ENCODE results near the gene TADA2B. TPM values are rescaled to one million over a fixed set of nuclear protein-coding genes. Genes with fewer than 3 reads are reported as not detected.

Gene TADA2B
- total and polyA plus RNA-seq, 2 donors (not counting 1 experiment from before 2014, with no cell fraction given) = 13.6 to 38.5 TPM

- Histone ChIP-seq H3K79me2 (ENCODE audit: control insufficient read depth, insufficient read depth, low read length) (no peaks in the 10 kb centered on the region), H3K27me3 (replicated peaks in 1 of 4; ENCODE audit: control extremely low read depth in 1 of 4, control insufficient read depth in 3 of 4, insufficient read depth in 4 of 4, low read length in 3 of 4) (peaks cover 0 to 3% (median 1%) of the 10 kb centered on the region in 4 experiments), H3K4me2 (replicated peaks; ENCODE audit: low read depth, low read length, poor library complexity, severe bottlenecking) (no peak overlapping the region), H3K4me1 (ENCODE audit: control insufficient read depth in 2 of 2, insufficient read depth in 2 of 2, low read length in 2 of 2) (peaks cover 8 to 12% of the 10 kb centered on the region in 2 donors), H3K4me3 (ENCODE audit: control extremely low read depth in 1 of 5, extremely low read depth in 1 of 5, insufficient read depth in 1 of 5, low read depth in 2 of 5, low read length in 4 of 5) (no peak overlapping the region), H3K27ac (ENCODE audit: low read length in 2 of 2) (no peak overlapping the region), H3K9me3 (ENCODE audit: control extremely low read depth in 1 of 3, control insufficient read depth in 2 of 3, insufficient read depth in 1 of 3, low read length in 2 of 3) (peaks cover 0 to 7% (median 0%) of the 10 kb centered on the region in 3 donors), H4K20me1 (ENCODE audit: control insufficient read depth, insufficient read depth, low read length, poor library complexity, severe bottlenecking) (no peaks in the 10 kb centered on the region), H3K36me3 (replicated peaks in 1 of 2; ENCODE audit: control extremely low read depth in 1 of 2, control insufficient read depth in 1 of 2, extremely low read depth in 1 of 2, insufficient read depth in 2 of 2, low read length in 1 of 2) (no peaks in the 10 kb centered on the region), H2AFZ (ENCODE audit: insufficient read depth, low read depth, low read length, poor library complexity, severe bottlenecking) (no peak overlapping the region), H3K9ac (ENCODE audit: low read length) (no peak overlapping the region)
- H3K27me3 Mint-ChIP-seq = peaks cover 3% of the 10 kb centered on the region
- DNase-seq (peak; percentile 53), ATAC-seq (ENCODE audit: low read depth) (no peak)
- H3K9me3 Mint-ChIP-seq (ENCODE audit: insufficient read depth) = no peaks in the 10 kb centered on the region
- POLR2A ChIA-PET = interaction anchor here (0.7 kb wide), 1 partner anchor 935 kb away, joined by 4 read pairs; no protein-coding TSS in a partner anchor
- CTCF ChIA-PET = interaction anchor here (1.5 to 8.4 kb wide), 3 partner anchors 31 to 357 kb away, joined by 4 to 97 read pairs (median 5); partner anchors contain the start of gene TADA2B
- H3K27ac Mint-ChIP-seq = no peak overlapping the region
- no peak for TF ChIP-seq EZH2 (IDR thresholded peaks at IDR 0.05; ENCODE audit: borderline replicate concordance, insufficient read depth, low read depth, low read length, poor library complexity, severe bottlenecking)
- TF ChIP-seq, protein P1, sequence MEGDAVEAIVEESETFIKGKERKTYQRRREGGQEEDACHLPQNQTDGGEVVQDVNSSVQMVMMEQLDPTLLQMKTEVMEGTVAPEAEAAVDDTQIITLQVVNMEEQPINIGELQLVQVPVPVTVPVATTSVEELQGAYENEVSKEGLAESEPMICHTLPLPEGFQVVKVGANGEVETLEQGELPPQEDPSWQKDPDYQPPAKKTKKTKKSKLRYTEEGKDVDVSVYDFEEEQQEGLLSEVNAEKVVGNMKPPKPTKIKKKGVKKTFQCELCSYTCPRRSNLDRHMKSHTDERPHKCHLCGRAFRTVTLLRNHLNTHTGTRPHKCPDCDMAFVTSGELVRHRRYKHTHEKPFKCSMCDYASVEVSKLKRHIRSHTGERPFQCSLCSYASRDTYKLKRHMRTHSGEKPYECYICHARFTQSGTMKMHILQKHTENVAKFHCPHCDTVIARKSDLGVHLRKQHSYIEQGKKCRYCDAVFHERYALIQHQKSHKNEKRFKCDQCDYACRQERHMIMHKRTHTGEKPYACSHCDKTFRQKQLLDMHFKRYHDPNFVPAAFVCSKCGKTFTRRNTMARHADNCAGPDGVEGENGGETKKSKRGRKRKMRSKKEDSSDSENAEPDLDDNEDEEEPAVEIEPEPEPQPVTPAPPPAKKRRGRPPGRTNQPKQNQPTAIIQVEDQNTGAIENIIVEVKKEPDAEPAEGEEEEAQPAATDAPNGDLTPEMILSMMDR (IDR thresholded peaks at IDR 0.05) = no peak
- intact Hi-C loops (cut with micrococcal nuclease) = no loop called here
- H3K4me1 Mint-ChIP-seq = peaks cover 11% of the 10 kb centered on the region
- H3K4me3 Mint-ChIP-seq = no peak overlapping the region
- WGBS (ENCODE audit: insufficient coverage) = 81% methylated on average over 17 of the region's 18 CpGs
These were observed 30.6 kb downstream of the TADA2B start for GRCh38 chr4:7073526-7074390.

DNA sequence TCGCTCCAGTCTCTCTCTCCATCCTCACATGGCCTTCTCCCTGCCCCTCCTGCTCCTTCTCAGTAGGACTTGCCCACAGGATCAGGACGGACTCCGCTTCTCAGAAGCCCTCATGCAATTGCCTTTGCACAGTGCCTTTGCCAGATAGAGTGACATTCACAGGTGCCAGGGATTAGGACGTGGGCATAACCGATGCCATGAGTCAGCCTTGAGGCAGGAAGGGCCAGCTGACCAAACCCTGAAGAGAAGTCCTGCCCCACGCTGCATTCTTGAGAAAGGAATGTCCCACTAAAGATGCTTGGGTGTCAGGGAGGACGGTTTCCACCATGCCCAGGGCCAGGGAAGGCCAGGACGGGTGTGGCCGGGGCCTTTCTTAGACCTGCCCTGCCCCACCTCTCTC, 31.3 kb downstream of the TADA2B start:
- Histone ChIP-seq H3K9ac (ENCODE audit: low read length) (no peak overlapping the region), H3K27ac (ENCODE audit: low read length in 2 of 2) (no peak overlapping the region), H3K36me3 (replicated peaks in 1 of 2; ENCODE audit: control extremely low read depth in 1 of 2, control insufficient read depth in 1 of 2, extremely low read depth in 1 of 2, insufficient read depth in 2 of 2, low read length in 1 of 2) (no peaks in the 10 kb centered on the region), H3K4me2 (replicated peaks; ENCODE audit: low read depth, low read length, poor library complexity, severe bottlenecking) (no peak overlapping the region), H3K4me1 (ENCODE audit: control insufficient read depth in 2 of 2, insufficient read depth in 2 of 2, low read length in 2 of 2) (peaks cover 4 to 8% of the 10 kb centered on the region in 2 donors), H3K9me3 (ENCODE audit: control extremely low read depth in 1 of 3, control insufficient read depth in 2 of 3, insufficient read depth in 1 of 3, low read length in 2 of 3) (peaks cover 0 to 7% (median 0%) of the 10 kb centered on the region in 3 donors), H3K79me2 (ENCODE audit: control insufficient read depth, insufficient read depth, low read length) (no peaks in the 10 kb centered on the region), H3K4me3 (ENCODE audit: control extremely low read depth in 1 of 5, extremely low read depth in 1 of 5, insufficient read depth in 1 of 5, low read depth in 2 of 5, low read length in 4 of 5) (no peak overlapping the region), H4K20me1 (ENCODE audit: control insufficient read depth, insufficient read depth, low read length, poor library complexity, severe bottlenecking) (no peaks in the 10 kb centered on the region), H3K27me3 (replicated peaks in 1 of 4; ENCODE audit: control extremely low read depth in 1 of 4, control insufficient read depth in 3 of 4, insufficient read depth in 4 of 4, low read length in 3 of 4) (peaks cover 0 to 3% (median 1%) of the 10 kb centered on the region in 4 experiments), H2AFZ (ENCODE audit: insufficient read depth, low read depth, low read length, poor library complexity, severe bottlenecking) (no peak overlapping the region)
- Mint-ChIP-seq H3K4me1 (peaks cover 8% of the 10 kb centered on the region), H3K4me3 (no peak overlapping the region), H3K27me3 (peaks cover 6% of the 10 kb centered on the region), H3K9me3 (ENCODE audit: insufficient read depth) (no peaks in the 10 kb centered on the region), H3K27ac (no peak overlapping the region)
- ATAC-seq (ENCODE audit: low read depth) (no peak), DNase-seq (no peak)
- intact Hi-C loops (cut with micrococcal nuclease) = no loop called here
- 82% methylated on average over 8 of the region's 9 CpGs for WGBS (ENCODE audit: insufficient coverage)
- no peak for TF ChIP-seq EZH2 (IDR thresholded peaks at IDR 0.05; ENCODE audit: borderline replicate concordance, insufficient read depth, low read depth, low read length, poor library complexity, severe bottlenecking)
- TF ChIP-seq, protein P1 (IDR thresholded peaks at IDR 0.05) = no peak
- ChIA-PET POLR2A (interaction anchor here (0.7 kb wide), 1 partner anchor 934 kb away, joined by 4 read pairs; no protein-coding TSS in a partner anchor), CTCF (no interaction called here)

Measured in B cell (primary cell).